HG03064 (cell line): ENCODE data around the gene DDX43.
"Not testable (repeated sequence)": the region's sequence is repeated elsewhere in the genome, so short reads cannot be mapped to it uniquely, and the experiment has no call there.

Source experiments
- ATAC-seq: cut with Tn5 transposase; IDR thresholded peaks from one replicate; pipeline ENCODE4 v1.9.1; 2021; ENCODE audit warnings: low read depth; ENCODE audit not compliant: unreplicated experiment

DDX43 gene

GRCh38 chr6:73388433-73388799 lies 6.2 kb upstream of the DDX43 start:
- peak; percentile 16 for ATAC-seq

- ATAC-seq, result peak; percentile 86
Measured at GRCh38 chr6:73388800-73389512, 5.7 kb upstream of the DDX43 start.

GRCh38 chr6:73389854-73390253 lies 4.8 kb upstream of the DDX43 start:
- ATAC-seq, result no peak

GRCh38 chr6:73391675-73392074 lies 3.0 kb upstream of the DDX43 start:
- no peak for ATAC-seq

GRCh38 chr6:73392188-73392587 lies 2.4 kb upstream of the DDX43 start:
- not testable (repeated sequence) for ATAC-seq

- ATAC-seq, result no peak
Measured at GRCh38 chr6:73393278-73393677, 1.4 kb upstream of the DDX43 start.

GRCh38 chr6:73395875-73396274 lies 1.2 kb downstream of the DDX43 start:
- ATAC-seq, result no peak

- ATAC-seq, result no peak
Measured at GRCh38 chr6:73400656-73401055, 6.0 kb downstream of the DDX43 start.

GRCh38 chr6:73409395-73409794 lies 14.8 kb downstream of the DDX43 start:
- no peak for ATAC-seq

- ATAC-seq, result no peak
Measured at GRCh38 chr6:73413102-73413501, 18.5 kb downstream of the DDX43 start.

- ATAC-seq, result no peak
Measured at GRCh38 chr6:73418081-73418741, 23.6 kb downstream of the DDX43 start.

- ATAC-seq, result no peak
Measured at GRCh38 chr6:73421534-73421933, 26.9 kb downstream of the DDX43 start.

GRCh38 chr6:73435236-73435635 lies 40.6 kb downstream of the DDX43 start:
- ATAC-seq, result no peak

GRCh38 chr6:73443555-73443954 lies 48.9 kb downstream of the DDX43 start:
- no peak for ATAC-seq

- ATAC-seq, result peak; percentile 58
Measured at GRCh38 chr6:73451223-73452106, 56.8 kb downstream of the DDX43 start.

- peak; percentile 68 for ATAC-seq
Measured at GRCh38 chr6:73452107-73452461, 57.5 kb downstream of the DDX43 start, which contains the start of gene CGAS. CGAS (minus strand) TSS chr6:73452297; CDS start chr6:73452181, 116 bp downstream.

- ATAC-seq, result no peak
Measured at GRCh38 chr6:73455865-73456629, 61.4 kb downstream of the DDX43 start.

- not testable (repeated sequence) for ATAC-seq
Measured at GRCh38 chr6:73459474-73459873, 64.8 kb downstream of the DDX43 start.

GRCh38 chr6:73460056-73460455 lies 65.4 kb downstream of the DDX43 start:
- ATAC-seq, result no peak

GRCh38 chr6:73461537-73462350 lies 67.1 kb downstream of the DDX43 start, which contains the start of gene MTO1:
MTO1 (plus strand) TSS chr6:73461737; CDS start chr6:73461855, 118 bp downstream.
- peak; percentile 98 for ATAC-seq
